Cardiac fibroblast (primary cell): ENCODE measurements around the gene NGF.
A peak's percentile ranks its signal among the peaks of the same experiment; 100 is the strongest.
"Not testable (repeated sequence)": the region's sequence is repeated elsewhere in the genome, so short reads cannot be mapped to it uniquely, and the experiment has no call there.

Source experiments
- DNase-seq, 2 donors: peaks; one replicate each; pipeline versions ENCODE4 v3.0.0 to v3.0.0-alpha.2; 2010; ENCODE audit warnings: low read depth in 2 of 2
- H3K4me3 ChIP-seq, 2 donors: replicated peaks in 1 of 2; 1 replicate in 1 of 2; 2 replicates in 1 of 2; pipeline ENCODE4 v1.5.1; 2011; ENCODE audit warnings: low read depth in 2 of 2, low read length in 2 of 2, mild to moderate bottlenecking in 2 of 2, moderate library complexity in 1 of 2
- TF ChIP-seq, protein P1 (sequence below): IDR thresholded peaks from one replicate; pipeline ENCODE4 v1.5.1; 2011; ENCODE audit warnings: low read depth, mild to moderate bottlenecking, low read length, inconsistent platforms

NGF gene

DNA sequence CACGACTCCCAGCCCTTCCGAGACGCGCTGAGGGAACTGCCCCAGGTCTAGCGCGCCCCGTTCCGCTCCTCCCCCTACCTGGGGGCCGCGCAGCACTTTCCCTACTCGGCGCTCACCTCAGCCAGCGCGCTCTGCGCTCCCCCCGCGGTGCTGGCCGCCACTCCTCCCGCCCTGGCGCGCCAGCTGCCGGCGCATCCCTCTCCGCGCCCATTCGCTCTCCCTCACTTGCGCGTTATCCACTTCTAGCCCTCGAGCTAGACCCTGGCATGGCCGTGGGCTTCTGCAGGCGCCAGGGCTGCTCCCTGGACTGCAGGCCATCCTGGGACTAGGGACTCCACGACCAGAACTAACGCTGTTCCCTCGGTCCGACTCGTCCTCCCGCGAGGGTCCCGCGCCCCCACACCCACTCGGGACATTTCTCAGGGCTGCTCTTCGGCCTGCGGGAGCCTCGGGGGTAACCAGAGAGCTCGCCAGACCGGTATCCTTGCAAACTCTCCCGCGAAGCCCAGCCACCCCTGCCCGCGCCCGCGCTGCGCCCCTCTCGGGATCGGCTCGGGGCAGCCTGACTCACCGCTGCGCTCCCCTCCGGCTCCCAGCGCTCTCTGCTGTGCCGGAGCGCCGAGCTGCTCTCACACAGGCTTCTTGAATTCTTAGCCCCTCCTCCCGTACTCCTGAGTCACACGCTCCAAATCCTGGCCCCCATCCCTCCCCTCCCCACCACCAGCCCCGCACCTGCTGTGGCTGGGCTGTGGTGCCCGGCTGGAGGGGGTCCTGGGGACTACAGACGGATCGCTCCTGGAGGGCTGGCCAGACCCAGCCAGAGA is at the start of gene NGF:
Gene NGF, minus strand, starts transcription at position 617 of the 824 bp plus-strand sequence. CDS start 51,454 bp downstream, outside the sequence.
- TF ChIP-seq, protein P1, sequence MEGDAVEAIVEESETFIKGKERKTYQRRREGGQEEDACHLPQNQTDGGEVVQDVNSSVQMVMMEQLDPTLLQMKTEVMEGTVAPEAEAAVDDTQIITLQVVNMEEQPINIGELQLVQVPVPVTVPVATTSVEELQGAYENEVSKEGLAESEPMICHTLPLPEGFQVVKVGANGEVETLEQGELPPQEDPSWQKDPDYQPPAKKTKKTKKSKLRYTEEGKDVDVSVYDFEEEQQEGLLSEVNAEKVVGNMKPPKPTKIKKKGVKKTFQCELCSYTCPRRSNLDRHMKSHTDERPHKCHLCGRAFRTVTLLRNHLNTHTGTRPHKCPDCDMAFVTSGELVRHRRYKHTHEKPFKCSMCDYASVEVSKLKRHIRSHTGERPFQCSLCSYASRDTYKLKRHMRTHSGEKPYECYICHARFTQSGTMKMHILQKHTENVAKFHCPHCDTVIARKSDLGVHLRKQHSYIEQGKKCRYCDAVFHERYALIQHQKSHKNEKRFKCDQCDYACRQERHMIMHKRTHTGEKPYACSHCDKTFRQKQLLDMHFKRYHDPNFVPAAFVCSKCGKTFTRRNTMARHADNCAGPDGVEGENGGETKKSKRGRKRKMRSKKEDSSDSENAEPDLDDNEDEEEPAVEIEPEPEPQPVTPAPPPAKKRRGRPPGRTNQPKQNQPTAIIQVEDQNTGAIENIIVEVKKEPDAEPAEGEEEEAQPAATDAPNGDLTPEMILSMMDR = no peak
- DNase-seq = peak; percentile 52 to 59

DNA sequence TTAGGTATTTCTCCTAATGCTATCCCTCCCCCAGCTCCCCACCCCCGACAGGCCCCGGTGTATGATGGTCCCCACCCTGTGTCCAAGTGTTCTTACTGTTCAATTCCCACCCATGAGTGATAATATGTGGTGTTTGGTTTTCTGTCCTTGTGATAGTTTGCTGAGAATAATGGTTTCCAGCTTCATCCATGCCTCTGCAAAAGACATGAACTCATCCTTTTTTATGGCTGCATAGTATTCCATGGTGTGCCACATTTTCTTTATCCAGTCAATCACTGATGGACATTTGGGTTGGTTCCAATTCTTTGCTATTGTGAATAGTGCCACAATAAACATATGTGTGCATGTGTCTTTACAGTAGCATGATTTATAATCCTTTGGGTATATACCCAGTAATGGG is 45.4 kb upstream of the NGF start:
- not testable (repeated sequence) for H3K4me3 ChIP-seq, DNase-seq

More for the DNA sequence above, at the start of gene NGF:
- peak within 1 kb of the TSS; percentile 46 to 63 for H3K4me3 ChIP-seq

DNA sequence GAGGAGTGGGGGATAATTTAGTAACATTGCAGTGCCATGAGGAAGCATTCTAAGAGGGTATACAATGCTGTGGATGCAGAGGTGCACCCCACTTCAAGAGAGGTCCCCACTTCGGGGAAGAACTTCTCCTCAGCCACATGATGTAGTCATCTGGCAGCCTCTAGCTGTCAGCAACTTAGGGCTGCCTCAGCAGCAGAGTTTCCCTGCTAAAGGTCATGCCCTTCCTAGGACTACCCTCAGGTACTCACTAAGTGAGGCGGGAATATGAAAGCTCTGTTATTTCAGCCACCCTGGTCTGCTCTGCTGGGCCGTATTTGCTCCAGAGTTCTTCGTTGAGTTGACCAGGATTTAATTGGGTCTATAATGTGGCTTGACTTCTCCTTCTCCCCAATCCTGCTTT is 41.9 kb upstream of the NGF start:
- TF ChIP-seq, protein P1 = no peak
- DNase-seq = no peak
- no peak overlapping the region for H3K4me3 ChIP-seq

DNA sequence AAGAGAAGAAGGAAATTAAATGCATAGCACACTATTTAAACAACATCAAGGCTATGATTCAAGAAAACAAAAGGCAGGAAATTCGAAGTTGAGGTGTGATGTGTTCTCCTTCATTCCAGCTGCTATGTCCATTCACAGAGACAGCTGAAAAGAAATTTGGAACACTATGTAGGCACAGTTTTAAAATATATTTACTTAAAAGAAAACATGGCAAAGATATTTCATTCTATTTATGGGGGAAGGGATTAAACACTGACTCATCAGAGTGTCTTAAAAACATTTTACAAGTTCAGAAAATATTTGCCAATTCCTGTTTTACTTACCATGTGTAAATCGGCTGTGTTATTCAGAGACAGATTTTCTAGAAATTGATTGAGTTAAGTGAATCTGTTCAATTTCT is 39.4 kb upstream of the NGF start:
- DNase-seq = peak in 1 of 2 donors; percentile 41
- TF ChIP-seq, protein P1 = no peak
- H3K4me3 ChIP-seq = no peak overlapping the region

DNA sequence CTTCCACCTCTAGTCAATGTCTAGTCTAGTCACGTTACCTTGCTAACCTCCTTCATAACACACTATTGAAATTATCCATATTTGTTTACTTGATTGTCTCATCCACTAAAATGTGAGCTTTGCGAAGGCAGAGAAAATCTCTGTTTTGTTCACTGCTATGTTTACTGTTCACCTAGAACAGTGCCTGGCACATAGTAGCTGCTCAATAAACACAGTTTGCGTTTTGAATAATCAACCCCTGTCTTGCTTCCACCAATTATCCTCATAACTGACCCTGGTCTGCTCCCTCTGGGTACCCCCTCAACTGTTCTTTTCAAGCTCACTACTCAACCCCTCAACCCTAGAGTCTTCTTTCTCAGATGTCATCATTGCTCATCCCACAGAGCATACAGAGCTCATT is 36.5 kb upstream of the NGF start:
- H3K4me3 ChIP-seq = no peak overlapping the region
- TF ChIP-seq, protein P1 = no peak
- no peak for DNase-seq

DNA sequence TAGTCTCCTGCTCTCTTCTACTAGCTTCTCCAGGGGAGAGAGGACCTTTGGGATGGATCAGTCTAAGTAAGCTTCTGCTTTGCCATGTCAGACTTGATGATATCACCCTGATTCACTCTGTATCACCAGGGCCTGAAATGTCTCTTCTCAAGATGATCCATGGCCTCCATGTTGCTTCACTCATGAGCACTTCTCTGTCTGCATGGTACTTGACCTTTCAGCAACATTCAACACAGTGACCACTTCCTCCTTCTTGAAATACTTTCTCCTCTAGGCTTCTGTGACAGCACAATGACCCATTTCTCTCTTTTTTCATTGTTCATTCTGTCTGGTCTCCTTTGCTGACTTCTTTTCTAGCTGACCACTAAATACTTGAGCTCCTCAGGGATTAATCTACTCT is 35.3 kb upstream of the NGF start:
- H3K4me3 ChIP-seq = no peak overlapping the region
- TF ChIP-seq, protein P1 = no peak
- peak; percentile 43 to 84 for DNase-seq

DNA sequence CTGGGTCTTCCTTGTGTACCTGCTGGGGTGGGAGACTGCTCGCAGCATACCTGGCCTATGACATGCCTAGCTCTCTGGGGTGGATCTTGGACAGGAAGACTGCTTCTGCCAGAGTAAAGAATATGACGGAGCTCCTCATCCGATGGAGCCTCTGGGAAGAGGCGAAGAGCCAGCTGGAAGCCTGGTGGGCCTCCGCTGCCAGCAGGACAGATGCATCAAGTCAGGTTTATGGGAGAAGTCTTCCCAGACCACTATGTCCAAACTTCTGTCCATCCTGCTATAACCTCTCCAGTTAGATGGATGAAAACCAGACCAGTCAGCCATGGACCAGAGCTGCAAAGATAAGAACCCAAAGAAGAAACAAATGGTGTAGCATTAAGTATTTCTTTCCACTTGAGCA is 27.7 kb upstream of the NGF start:
- peak in 1 of 2 donors; percentile 12 for DNase-seq
- no peak overlapping the region for H3K4me3 ChIP-seq
- TF ChIP-seq, protein P1 = no peak
